ENCODE measurements around the gene ELFN1.

GRCh38 chr7:1742555-1743303 lies 72.7 kb downstream of the ELFN1 start:
- TF ChIP-seq, protein P1, sequence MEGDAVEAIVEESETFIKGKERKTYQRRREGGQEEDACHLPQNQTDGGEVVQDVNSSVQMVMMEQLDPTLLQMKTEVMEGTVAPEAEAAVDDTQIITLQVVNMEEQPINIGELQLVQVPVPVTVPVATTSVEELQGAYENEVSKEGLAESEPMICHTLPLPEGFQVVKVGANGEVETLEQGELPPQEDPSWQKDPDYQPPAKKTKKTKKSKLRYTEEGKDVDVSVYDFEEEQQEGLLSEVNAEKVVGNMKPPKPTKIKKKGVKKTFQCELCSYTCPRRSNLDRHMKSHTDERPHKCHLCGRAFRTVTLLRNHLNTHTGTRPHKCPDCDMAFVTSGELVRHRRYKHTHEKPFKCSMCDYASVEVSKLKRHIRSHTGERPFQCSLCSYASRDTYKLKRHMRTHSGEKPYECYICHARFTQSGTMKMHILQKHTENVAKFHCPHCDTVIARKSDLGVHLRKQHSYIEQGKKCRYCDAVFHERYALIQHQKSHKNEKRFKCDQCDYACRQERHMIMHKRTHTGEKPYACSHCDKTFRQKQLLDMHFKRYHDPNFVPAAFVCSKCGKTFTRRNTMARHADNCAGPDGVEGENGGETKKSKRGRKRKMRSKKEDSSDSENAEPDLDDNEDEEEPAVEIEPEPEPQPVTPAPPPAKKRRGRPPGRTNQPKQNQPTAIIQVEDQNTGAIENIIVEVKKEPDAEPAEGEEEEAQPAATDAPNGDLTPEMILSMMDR (conservative IDR thresholded peaks at IDR 0.05; ENCODE audit: low read depth, low read length): no peak
- TF ChIP-seq EZH2 (IDR thresholded peaks at IDR 0.05; ENCODE audit: low read length, unreplicated experiment) (no peak), EZH2phosphoT487 (IDR thresholded peaks at IDR 0.05; ENCODE audit: borderline replicate concordance, low read length) (no peak)
